Measurements from ENCODE around the gene MIX23. TPM values are rescaled to one million over a fixed set of nuclear protein-coding genes. Genes with fewer than 3 reads are reported as not detected.

The MIX23 gene
- total RNA-seq, 1 experiment from 2014 or later, result 80.6 TPM

DNA sequence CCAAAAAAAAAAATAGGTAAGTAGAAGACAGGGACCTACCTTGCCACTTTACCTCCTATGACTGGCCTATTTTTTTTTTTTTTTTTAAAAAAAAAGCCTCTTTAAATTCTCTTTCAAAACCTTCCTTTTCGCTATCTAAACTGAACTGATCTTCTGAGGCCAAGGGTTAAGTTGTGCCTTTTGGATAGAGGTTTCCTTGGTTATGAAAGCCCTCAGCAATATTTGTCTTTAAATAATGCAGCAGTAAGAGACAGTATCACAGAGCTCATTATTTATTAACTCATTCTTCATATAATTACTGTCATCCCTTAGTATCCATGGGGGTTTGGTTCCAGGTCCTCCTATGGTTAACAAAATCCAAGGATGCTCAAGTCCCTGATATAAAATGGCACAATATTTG lies 9.0 kb downstream of the MIX23 start:
- peaks cover 2 to 18% (median 15%) of the 10 kb centered on the region in 3 experiments; a peak in 6 of 7 replicates for H3K36me3 Mint-ChIP-seq (ENCODE audit: insufficient read depth in 1 of 3, low read depth in 3 of 3)
- DNase-seq, result no peak
- H4K5ac ChIP-seq (ENCODE audit: insufficient read length, low read depth, low read length), result no peak overlapping the region
- no peak overlapping the region for H2BK120ac ChIP-seq (ENCODE audit: low read depth, low read length, poor library complexity, severe bottlenecking)
- H3K9me3 Mint-ChIP-seq, result no peaks in the 10 kb centered on the region
- no peak overlapping the region for H3K9ac ChIP-seq (ENCODE audit: extremely low read depth, insufficient read length, low read length)
- H3K4me2 ChIP-seq (ENCODE audit: insufficient read depth, insufficient read length, low read length), result no peak overlapping the region
- no peak overlapping the region for H2BK12ac ChIP-seq (ENCODE audit: insufficient read length, low read depth, low read length)
- WGBS (ENCODE audit: extremely low coverage, insufficient read length, low lambda C conversion rate), result no CpG with 5 or more reads among the region's 1 CpG
- no peaks in the 10 kb centered on the region for H3K27me3 Mint-ChIP-seq (ENCODE audit: low read depth)
- peaks cover 4% of the 10 kb centered on the region for H3K79me1 ChIP-seq (ENCODE audit: insufficient read depth, low read depth, low read length, poor library complexity, severe bottlenecking)
- no peak overlapping the region for H3K4ac ChIP-seq (ENCODE audit: low read depth, low read length)
- H3K56ac ChIP-seq (ENCODE audit: insufficient read length, low read depth, low read length), result no peak overlapping the region
- no peak overlapping the region for H3K27ac Mint-ChIP-seq
- H3K14ac ChIP-seq (ENCODE audit: insufficient read depth, low read length), result no peak overlapping the region
- no peak overlapping the region for H2BK15ac ChIP-seq (ENCODE audit: low read depth, low read length)
- H4K8ac ChIP-seq (replicated peaks; ENCODE audit: insufficient read length, low read depth, low read length), result no peak overlapping the region
- H2BK5ac ChIP-seq (ENCODE audit: insufficient read length, low read length), result no peak overlapping the region
- TF ChIP-seq, protein P1, sequence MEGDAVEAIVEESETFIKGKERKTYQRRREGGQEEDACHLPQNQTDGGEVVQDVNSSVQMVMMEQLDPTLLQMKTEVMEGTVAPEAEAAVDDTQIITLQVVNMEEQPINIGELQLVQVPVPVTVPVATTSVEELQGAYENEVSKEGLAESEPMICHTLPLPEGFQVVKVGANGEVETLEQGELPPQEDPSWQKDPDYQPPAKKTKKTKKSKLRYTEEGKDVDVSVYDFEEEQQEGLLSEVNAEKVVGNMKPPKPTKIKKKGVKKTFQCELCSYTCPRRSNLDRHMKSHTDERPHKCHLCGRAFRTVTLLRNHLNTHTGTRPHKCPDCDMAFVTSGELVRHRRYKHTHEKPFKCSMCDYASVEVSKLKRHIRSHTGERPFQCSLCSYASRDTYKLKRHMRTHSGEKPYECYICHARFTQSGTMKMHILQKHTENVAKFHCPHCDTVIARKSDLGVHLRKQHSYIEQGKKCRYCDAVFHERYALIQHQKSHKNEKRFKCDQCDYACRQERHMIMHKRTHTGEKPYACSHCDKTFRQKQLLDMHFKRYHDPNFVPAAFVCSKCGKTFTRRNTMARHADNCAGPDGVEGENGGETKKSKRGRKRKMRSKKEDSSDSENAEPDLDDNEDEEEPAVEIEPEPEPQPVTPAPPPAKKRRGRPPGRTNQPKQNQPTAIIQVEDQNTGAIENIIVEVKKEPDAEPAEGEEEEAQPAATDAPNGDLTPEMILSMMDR (conservative IDR thresholded peaks at IDR 0.05), result no peak
- H3K18ac ChIP-seq (ENCODE audit: insufficient read length, low read depth, low read length), result no peak overlapping the region
- no peaks in the 10 kb centered on the region for H3K9me3 ChIP-seq (ENCODE audit: control insufficient read depth, low read depth, low read length)
- H3K23me2 ChIP-seq (ENCODE audit: insufficient read length, low read depth, low read length, poor library complexity, severe bottlenecking), result no peaks in the 10 kb centered on the region
- no peak overlapping the region for H3K23ac ChIP-seq (ENCODE audit: insufficient read length, low read depth, low read length)
- no peak overlapping the region for H2BK20ac ChIP-seq (ENCODE audit: low read depth, low read length, poor library complexity, severe bottlenecking)
- no peaks in the 10 kb centered on the region for H3K4me1 Mint-ChIP-seq
- H4K20me1 ChIP-seq (ENCODE audit: control insufficient read depth, insufficient read depth, insufficient read length), result no peaks in the 10 kb centered on the region
- H3T11ph ChIP-seq (ENCODE audit: low read length), result no peak overlapping the region
- H3K4me3 Mint-ChIP-seq, result no peak overlapping the region
- H2AK5ac ChIP-seq (ENCODE audit: insufficient read length, low read length), result no peak overlapping the region
- H2AFZ ChIP-seq (ENCODE audit: low read length), result no peak overlapping the region
- H4K91ac ChIP-seq (ENCODE audit: insufficient read length, low read depth, low read length), result no peak overlapping the region
- H3K79me2 ChIP-seq (ENCODE audit: insufficient read depth, low read length), result no peaks in the 10 kb centered on the region; the same call in 1 of the 2 replicates
- H3K27ac ChIP-seq (ENCODE audit: insufficient read length, low read depth, low read length), result no peak overlapping the region
- no peaks in the 10 kb centered on the region for H3K4me1 ChIP-seq (ENCODE audit: insufficient read depth, low read length)
- H3K27me3 ChIP-seq (ENCODE audit: insufficient read depth, low read length), result no peaks in the 10 kb centered on the region
